HG03432 (cell line): Measurements from ENCODE around the gene HSD17B14.
"Not testable (repeated sequence)": the region's sequence is repeated elsewhere in the genome, so short reads cannot be mapped to it uniquely, and the experiment has no call there.

Source experiments
- ATAC-seq: cut with Tn5 transposase; IDR thresholded peaks from one replicate; pipeline ENCODE4 v1.9.1; 2021; ENCODE audit warnings: mild to moderate bottlenecking, moderate library complexity; ENCODE audit not compliant: unreplicated experiment

Gene HSD17B14

DNA sequence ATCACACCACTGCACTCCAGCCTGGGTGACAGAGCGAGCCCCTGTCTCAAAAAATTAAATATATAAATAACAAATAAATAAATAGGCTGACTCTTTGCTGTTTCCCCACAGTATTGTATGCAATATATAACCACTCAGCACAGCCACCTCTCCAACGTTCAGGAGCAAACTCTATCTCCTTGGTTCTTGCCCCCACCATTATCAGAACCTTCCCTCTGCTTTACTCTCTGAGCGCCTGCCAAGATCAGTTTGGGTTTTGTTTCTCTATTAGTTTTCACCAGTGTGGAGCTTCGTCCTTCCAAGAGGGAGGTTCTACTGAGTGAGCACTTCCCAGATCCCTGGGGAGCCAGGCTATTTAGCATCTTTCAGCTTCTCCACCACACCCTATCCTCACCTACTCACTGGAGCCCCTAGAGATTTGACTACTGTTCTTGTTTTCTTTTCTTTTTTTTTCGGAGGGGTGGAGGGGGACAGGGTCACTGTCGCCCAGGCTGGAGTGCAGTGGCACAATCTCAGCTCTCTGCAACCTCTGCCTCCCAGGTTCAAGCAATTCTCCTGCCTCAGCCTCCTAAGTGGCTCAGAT, 68.0 kb downstream of the HSD17B14 start:
- ATAC-seq: not testable (repeated sequence)

DNA sequence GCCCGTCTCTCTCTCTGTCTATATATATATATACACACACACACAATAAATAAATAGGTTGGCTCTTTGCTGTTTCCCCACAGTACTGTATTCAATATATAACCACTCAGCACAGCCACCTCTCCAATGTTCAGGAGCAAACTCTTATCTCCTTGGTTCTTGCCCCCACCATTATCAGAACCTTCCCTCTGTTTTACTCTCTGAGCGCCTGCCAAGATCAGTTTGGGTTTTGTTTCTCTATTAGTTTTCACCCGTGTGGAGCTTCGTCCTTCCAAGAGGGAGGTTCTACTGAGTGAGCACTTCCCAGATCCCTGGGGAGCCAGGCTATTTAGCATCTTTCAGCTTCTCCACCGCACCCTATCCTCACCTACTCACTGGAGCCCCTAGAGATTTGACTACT, 70.5 kb downstream of the HSD17B14 start:
- ATAC-seq: not testable (repeated sequence)
